ENCODE results near the gene MYOZ1.
"Not testable (repeated sequence)": the region's sequence is repeated elsewhere in the genome, so short reads cannot be mapped to it uniquely, and the experiment has no call there.

Gene MYOZ1, protein sequence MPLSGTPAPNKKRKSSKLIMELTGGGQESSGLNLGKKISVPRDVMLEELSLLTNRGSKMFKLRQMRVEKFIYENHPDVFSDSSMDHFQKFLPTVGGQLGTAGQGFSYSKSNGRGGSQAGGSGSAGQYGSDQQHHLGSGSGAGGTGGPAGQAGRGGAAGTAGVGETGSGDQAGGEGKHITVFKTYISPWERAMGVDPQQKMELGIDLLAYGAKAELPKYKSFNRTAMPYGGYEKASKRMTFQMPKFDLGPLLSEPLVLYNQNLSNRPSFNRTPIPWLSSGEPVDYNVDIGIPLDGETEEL

DNA sequence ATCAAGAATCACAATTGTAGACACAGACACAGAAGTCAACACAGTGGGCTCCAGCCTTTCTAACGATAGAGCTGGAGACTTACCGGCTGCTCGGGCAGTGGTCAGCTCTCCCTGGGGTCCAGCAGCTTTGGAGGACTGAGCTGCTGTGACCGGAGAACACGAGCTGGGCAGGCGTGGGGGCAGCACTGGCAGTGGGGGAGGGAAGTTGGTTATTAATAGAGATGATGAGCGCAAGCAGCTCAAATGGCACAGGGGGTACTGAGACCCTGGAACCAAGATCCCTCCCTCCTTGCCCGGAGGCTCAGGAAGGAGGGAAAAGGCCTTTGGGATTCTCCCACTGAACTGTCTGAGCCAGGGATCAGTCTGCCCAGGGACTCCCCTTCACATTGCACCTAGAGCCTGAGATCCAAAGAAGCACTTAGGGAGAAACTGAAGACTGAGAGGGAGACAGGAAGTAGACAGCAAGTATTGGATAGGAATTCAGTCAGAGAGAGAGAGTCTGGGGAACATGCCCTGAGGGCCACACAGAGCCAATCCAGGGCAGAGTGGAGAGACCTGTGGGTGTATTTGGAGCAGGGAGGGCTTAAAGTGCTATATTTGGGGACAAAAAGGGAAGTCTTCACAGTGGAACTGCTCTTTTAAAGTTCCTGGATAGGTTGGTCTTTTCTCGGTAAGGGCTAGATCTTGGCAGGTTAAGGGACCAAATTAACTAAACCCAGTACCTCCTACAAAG is at the start of gene MYOZ1:
Gene MYOZ1 (minus strand): TSS at position 147 of the 733 bp plus-strand sequence. CDS start 1,457 bp downstream, outside the sequence.
- in situ Hi-C loops (cut with MboI; ENCODE audit: low sequenced_read_pairs): loop anchor here (10.0 kb wide), 1 partner anchor 117 kb away; no protein-coding TSS in a partner anchor

DNA sequence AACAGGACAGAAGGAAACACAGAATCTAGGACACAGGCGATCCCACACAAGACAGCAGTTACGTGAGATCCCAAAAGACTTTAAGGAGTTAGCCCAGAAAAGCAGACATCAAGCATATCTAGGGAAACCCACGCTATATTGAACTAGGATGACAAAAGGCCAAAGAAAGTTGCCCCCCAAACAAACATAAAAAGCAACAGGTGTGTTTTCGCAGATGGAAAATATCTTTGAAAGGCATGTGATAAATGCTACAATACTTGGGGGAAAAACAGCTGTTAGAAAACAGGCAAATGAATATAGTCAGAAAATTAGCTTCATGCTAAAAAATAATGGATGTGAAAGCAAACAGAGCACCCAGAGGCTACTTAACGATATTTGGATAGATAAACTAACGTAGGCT is 49.5 kb upstream of the MYOZ1 start:
- in situ Hi-C loops (cut with MboI; ENCODE audit: low sequenced_read_pairs): not testable (repeated sequence)

DNA sequence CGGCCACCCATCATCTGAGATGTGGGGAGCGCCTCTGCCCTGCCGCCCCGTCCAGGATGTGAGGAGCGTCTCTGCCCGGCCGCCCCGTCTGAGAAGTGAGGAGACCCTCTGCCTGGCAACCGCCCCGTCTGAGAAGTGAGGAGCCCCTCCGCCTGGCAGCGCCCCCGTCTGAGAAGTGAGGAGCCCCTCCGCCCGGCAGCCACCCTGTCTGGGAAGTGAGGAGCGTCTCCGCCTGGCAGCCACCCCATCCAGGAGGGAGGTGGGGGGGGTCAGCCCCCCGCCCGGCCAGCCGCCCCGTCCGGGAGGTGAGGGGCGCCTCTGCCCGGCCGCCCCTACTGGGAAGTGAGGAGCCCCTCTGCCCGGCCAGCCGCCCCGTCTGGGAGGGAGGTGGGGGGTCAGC is 48.3 kb upstream of the MYOZ1 start:
- in situ Hi-C loops (cut with MboI; ENCODE audit: low sequenced_read_pairs): not testable (repeated sequence)

DNA sequence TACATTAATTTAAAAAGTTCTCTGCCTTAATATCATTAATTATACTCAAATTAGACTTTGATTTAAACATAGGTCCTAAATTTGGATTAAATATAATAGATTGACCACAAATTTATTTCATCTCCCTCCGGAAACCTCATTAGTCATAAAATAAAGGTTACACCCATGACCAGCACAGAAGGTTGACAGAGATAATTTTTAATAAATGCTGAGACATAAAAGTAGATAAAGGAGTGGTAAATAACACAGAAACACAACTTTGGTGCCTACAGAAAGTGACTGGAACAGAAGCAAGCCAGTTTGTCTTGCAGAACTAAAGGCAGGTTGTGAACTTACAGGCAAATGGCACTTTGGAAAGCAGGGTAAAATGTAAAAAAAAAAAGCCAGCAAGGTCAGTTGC is 46.4 kb upstream of the MYOZ1 start:
- in situ Hi-C loops (cut with MboI; ENCODE audit: low sequenced_read_pairs): not testable (repeated sequence)

DNA sequence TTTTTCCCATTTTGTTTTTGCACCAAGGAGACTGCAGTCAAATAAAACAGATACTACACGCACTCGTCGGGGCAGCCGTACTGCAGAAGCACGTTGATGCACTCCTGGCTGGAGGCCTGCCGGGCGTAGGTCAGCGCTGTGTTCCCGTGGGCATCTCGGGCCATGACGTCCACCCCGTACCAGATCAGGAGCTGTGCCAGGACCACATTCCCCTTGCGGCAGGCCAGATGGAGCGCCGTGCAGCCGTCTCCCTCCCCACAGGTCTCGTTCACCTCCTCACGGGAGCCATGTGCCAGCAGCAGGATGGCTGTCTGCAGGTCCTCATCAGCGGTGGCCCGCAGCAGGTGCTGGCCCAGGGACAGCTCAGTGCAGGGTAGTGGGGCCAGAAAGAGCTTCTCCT is 33.3 kb upstream of the MYOZ1 start:
- in situ Hi-C loops (cut with MboI; ENCODE audit: low sequenced_read_pairs): not testable (repeated sequence)

DNA sequence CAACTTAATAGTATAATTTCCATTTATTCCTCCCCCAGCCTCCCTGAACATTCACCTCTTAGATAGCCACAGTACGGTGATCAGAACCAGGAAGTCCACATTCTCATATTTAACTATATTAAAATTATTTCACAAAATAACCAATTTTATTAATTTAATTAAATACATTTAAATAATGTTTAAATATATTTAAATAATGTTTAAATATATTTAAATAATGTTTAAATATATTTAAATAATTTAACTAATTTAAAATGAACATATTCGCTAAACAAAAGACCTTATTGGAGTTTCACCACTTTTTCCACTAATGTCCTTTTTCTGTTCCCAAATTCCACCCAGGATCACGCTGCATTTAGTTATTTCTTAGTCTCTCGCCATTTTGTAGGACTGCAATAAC is 27.1 kb upstream of the MYOZ1 start:
- in situ Hi-C loops (cut with MboI; ENCODE audit: low sequenced_read_pairs): not testable (repeated sequence)

DNA sequence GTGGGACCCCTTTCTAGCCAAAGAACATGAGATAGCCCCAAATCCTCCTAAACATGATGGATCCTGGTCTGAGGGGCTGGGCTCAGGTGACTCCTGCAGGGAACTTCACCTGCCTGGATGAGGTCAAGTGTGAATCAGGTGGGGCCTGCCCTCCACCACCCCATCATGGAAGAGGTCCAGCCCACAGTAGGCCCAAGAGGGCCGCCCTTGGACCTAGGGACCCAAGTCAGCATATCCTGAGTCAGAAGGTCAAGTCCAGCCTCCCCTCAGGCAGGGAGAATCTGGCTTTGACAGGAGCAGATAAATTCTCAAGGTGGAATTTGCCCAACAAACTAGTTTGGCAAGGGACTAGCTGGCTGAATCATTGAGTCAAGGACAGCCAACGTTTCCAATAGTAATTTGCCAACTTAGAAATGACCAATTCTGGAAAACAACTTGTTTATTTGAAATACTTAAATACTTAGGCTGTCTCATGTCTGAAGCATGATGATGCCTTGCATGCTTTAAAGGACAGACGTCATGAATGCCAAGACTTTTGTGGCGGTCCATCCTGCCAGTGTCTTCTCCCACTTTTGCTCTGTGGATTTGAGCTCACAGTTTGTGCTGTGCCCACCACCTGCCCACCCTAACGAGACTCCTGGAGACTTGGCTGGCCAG is 25.0 kb upstream of the MYOZ1 start:
- in situ Hi-C loops (cut with MboI; ENCODE audit: low sequenced_read_pairs): not testable (repeated sequence)

DNA sequence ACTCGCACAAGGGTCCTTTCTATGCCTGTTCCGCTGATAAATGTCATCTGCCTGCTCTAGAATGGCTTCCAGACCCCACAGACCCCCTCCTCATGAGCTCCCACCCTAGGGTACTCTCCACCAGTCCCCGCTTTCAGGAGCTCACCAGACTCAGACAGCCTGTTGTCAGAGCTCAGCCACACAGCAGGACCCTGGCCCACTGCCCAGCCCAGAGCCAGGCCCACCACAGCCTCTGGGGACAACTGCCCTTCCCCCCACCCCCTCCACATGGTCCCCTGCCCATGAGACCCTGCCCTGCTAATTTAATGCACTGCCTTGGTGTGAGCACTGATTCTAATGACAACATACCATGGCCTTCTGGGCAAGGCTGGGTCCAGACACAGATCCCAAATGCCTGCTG is 24.3 kb upstream of the MYOZ1 start:
- in situ Hi-C loops (cut with MboI; ENCODE audit: low sequenced_read_pairs): not testable (repeated sequence)

DNA sequence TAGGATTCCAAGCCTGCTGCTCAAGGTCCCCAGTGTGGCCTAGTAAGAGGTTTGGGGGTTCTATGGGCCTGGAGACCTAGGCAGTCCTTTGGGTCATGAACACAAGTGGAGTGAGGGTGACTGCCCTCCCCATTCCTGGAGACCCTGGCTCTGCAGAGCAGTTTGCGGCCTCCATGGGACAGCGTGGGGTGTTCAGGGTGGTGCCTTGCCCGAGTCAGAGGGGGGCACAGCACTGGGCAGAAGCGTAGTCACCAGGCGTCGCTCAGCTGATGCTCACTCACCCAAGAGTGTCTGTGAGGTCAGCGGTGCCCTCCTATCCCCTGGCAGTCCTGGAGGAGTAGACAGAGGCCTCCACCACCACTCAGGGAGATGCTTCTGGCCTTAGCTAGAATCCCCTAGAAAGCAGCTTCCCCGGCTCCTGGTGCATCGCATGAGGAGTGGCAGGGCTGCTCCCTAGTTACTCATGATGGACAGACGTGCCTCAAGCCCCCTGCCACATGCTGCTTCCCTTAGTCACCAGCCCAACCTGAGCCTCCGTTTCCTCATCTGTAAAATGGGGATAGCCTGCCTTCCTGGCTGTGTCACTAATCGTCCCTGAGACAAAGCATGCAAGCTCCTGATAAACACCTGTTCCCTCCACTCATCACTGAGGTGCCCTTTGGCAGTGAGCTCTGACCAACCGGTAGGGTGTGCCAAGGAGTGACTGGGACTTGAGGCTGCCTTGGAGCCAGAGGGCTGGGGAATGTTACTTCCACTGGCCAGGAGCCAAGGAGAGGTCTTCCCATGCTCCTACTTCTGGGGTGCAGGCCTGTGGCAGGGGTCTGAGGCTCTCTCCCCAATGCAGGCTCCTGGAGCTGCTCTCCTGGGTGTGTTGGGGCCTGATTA is 23.1 kb upstream of the MYOZ1 start:
- in situ Hi-C loops (cut with MboI; ENCODE audit: low sequenced_read_pairs): not testable (repeated sequence)

DNA sequence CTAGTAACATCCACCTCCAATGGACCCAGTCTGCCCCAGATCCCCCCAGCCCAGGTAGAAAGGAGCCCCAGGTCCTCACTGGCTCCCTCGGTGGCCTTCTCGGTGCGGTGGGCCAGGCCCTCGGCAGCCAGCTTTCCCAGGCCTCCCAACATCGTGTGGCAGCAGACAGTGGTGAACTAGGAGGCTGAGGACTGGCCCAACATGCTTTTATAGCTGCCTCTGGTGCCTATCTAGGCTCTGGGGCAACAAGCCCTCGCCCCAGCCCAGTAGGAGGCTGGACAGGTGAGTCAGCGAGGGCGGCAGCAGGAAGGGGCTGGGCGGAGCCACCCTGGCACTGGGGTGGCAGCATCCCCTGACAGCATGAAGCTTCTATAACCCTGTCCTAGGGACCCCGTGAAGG is 22.3 kb upstream of the MYOZ1 start:
- in situ Hi-C loops (cut with MboI; ENCODE audit: low sequenced_read_pairs): not testable (repeated sequence)

DNA sequence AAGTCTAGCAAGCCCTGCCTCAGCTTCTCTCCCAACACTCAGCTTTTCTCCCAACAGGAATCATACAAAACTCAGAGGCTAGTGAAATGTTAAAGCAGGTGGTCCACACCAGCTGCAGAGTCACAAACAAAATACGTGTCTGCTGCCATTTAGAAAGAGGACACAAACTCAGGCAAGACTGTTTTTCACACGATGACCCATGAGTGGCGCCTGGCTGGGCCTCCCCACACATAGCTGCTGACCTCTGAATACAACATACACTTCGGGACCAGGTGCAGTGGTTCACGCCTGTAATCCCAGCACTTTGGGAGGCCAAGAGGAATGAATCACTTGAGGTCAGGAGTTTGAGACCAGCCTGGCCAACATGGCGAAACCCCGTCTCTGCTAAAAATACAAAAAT is 21.4 kb upstream of the MYOZ1 start:
- in situ Hi-C loops (cut with MboI; ENCODE audit: low sequenced_read_pairs): not testable (repeated sequence)

DNA sequence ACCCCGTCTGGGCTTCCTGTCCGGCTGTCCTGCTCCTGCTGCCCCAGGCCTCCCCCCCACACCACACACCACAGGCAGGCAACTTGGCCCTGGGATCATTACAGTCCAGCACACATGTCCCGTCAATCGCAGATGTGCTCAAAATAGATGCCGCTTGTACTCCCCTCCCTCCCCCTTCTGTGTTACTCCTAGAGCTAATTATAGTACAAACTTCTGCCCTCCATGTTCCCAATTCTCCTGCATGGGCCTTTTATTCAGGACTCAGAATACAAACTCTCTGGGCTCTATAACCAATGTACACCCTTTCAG is 14.7 kb upstream of the MYOZ1 start, which contains the start of gene SYNPO2L:
Gene SYNPO2L (minus strand): TSS at position 40 of the 309 bp plus-strand sequence. CDS start 107 bp downstream, outside the sequence.
- in situ Hi-C loops (cut with MboI; ENCODE audit: low sequenced_read_pairs): no loop called here

DNA sequence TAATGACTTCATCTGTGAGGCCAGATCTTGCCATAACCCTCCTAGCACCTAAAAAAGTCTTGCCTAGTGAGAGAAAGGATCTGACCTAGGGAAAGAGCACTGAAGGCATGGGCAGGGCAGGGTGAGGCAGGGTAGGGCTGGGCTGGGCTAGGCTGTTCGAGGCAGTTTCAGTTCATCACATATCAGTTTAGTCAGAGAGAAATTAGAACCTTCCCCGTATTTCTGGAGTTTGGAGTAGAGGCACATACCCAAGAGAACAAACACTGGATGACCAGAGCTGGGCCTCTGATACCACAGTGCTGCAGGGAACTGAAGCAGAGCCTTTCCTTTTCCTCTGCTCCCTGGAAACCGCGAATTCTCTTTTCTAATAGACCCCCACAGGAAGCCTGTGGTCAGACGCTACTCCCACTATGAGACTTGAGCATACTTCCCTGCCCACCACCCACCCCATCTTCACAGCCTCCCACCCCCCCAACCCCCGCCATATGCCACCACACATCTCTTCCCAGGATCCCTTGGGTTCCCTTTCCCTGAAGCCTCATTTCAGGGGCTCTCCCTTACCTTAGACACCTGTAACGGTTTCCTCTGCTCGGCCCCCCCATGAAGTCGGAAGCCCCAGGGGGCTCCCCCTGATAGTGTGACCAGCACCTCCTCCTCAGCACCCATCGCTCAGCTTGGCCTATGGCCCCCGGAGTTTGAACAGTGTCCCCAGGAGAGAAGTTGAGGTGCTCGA is 14.1 kb upstream of the MYOZ1 start:
- in situ Hi-C loops (cut with MboI; ENCODE audit: low sequenced_read_pairs): no loop called here

DNA sequence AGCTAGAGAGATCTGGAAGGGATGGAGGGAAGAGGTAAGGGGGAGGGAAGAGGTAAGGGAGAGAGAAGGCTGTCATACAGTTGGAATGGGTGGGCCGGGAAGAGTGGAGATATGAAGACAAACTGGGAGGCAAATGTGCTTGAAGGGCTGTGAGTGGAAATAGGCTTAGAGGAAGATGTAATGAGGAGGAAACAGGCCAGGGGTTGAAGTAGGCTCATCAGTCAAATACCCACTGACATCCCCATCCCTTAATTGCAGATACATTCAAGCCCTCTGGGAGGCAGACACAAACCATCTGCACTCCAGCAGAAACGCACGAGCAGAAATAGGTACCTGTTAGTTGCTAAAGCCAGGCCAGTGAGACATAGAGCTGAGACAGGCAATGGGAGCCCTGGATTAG is 12.4 kb upstream of the MYOZ1 start:
- in situ Hi-C loops (cut with MboI; ENCODE audit: low sequenced_read_pairs): no loop called here

DNA sequence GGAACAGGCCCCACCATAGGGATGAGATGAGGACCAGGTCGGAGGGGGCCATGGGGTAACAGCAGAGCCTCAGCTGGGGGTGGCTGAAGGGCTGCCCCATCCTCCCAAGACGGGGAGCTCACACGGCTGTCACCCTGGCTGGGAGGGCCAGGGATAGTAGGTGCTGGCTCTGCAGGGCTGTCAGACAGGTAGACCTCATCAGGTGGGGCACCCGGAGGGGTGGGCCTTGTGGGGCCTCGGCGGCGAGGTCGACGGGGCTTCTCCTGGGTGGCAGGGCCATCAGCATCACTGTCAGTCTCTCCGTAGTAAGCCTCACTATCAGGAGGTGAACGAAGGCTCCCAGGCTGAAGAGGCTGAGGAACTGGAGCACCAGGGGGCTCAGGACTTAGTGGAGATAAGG is 11.9 kb upstream of the MYOZ1 start:
- in situ Hi-C loops (cut with MboI; ENCODE audit: low sequenced_read_pairs): no loop called here

DNA sequence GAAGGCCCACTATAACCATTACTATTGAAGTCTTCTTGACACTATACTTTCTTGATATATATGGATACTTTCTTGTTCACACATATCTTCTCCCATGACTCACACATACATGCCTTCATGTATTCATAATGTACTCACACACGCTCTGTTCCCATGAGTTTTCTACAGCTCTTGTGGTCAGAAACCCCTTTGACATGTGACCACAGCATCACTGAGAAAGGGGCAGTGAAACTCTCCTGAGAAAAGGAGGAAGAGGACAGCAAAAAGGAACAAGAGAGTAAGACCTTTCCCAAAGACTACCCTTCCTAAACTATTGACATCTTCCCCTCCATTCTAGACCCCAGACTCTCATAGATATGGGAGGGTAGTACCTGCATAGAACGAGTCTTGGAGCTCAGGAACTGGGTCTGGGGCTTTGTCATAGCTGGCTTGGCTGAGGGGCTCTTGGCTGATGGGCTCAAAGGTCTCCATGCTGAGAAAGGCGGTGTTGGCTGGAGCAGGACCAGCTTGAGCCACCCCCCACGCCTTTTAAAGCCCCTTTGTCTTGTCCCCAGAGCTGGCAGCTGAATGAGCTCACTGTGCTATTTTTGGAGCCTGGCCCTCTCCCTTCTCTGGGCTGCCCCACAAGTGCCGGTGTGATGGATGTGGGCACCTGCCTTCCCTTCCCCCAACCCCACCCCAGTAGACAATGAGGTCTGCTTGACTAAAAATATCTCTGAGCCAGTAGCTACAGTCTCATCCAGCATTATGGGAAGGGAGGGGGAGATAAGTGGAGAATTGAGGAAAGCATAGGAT is 9.5 kb upstream of the MYOZ1 start:
- in situ Hi-C loops (cut with MboI; ENCODE audit: low sequenced_read_pairs): no loop called here

DNA sequence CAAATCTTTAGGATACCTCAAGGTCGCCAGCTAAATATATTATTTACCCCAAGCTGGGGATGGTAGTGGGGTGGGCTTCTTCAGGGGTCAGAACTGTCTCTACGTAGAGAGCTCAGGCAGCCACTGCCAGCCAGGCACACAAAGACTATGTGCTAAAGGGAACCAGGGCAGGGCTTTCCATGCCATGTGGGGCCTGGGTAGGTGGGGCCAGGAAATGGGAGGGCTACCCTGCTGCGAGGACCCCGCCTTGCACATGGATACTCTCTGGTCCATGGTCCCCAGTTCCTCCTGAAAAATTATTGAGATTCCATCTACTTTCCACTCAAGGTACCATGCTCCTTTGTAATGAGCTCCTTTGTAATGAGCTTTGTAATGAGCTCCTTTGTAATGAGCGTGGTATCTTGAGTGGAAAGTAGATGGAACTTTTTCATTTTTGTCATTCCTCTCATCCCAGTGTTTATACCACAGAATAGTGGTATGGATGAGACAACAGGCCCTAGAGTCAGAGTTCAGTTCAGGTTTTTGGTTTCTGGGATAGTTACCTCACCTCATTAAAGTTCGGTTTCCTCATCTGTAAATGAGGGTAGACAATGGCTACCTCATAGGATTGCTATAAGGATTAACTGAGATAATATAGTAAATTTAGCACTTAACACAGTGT is 8.7 kb upstream of the MYOZ1 start:
- in situ Hi-C loops (cut with MboI; ENCODE audit: low sequenced_read_pairs): loop anchor here (10.0 kb wide), 1 partner anchor 125 kb away; no protein-coding TSS in a partner anchor

DNA sequence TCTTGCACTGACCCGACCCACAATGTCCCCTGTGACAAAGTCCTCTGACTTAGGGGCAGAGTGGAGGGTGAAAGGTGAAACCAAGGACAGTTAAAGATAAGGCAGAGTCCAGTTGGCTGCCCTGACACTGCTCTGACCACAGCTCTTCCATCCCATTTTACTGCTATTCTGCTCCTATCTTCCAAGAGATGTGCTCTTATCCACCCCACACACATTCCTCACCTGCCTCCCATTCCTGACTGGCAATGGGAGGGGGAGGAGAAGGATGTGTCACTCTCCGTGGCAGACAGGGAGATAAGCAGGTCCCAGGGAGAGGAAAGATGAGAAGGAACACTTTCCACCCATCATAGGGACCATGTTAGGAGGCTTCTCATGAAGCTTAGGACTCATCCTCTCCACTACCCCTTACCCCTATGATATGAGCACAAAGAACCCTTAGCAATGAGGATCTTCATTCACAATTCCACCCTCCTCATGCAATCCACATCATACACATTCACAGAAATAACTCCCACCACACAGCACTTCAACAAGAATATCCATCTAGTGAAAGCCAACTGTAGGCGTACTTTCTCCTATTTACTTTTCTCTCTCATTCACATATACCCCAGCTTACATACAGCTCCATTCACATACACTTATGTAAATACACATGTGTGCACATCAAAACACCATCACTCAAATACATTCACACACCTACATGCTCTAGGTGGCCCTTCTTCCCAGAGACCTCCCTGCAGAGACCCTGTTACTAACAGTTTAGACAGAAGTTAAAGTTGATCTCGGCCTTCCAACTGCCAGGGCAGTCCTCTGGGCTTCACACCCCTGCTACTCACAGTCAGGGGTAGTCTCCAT is 7.9 kb upstream of the MYOZ1 start:
- in situ Hi-C loops (cut with MboI; ENCODE audit: low sequenced_read_pairs): loop anchor here (10.0 kb wide), 1 partner anchor 124 kb away; no protein-coding TSS in a partner anchor

Measured in HL-60/S4 treated with retinoic acid at 250 ng/mL for 4 days and 3 days (cell line).